K562 (cell line): ENCODE data around the gene MAML3. TPM values are rescaled to one million over a fixed set of nuclear protein-coding genes. Genes with fewer than 3 reads are reported as not detected.

Experiments used
- ATAC-seq: fragments of 200-7000 bp; cut with Tn5 transposase; 3 replicates; pipeline ENCODE4 v1.9.1; 2020; ENCODE audit warnings: moderate library complexity
- BruUV-seq: library from RNA; stranded (reverse); fragments of 400-500 nt; replicated peaks from 2 replicates; lab custom pipeline; 2021; lab: Mats Ljungman, UMichigan
- CTCF ChIA-PET: fragments of 300-600 bp; formaldehyde crosslinking; extraction: SDS; loops from one replicate; lab custom pipeline; 2021; ENCODE audit warnings: low intra/inter-chr PET ratio; lab: Yijun Ruan, JAX
- POLR2A ChIA-PET: fragments of 300-600, 350-650 bp; sonication (Branson Sonifier 250); formaldehyde crosslinking; extraction: SDS; loops from one replicate; lab custom pipeline; 2021; ENCODE audit warnings: antibody characterized with exemption, inconsistent platforms; lab: Yijun Ruan, JAX
- DNase-seq, 4 experiments: peaks; one replicate each; pipeline versions ENCODE4 v3.0.0 to v3.0.0-alpha.2; 2011 to 2018; ENCODE audit warnings: low spot score in 3 of 4, mixed read lengths in 3 of 4; ENCODE audit errors: extremely low read depth in 1 of 4
- FAIRE-seq: peaks from 2 replicates; lab custom pipeline; 2011; peaks lifted over from hg19 to GRCh38; lab: Jason Lieb, UNC
- H2AFZ ChIP-seq: 2 replicates; pipeline ENCODE4 v1.6.0; 2011; ENCODE audit warnings: low read depth, low read length, control low read depth, inconsistent platforms
- H3K27ac ChIP-seq: fragments of 200-600 bp; 3 replicates; pipeline ENCODE4 v1.8.0; 2011; ENCODE audit warnings: low read depth, mild to moderate bottlenecking, control low read depth, inconsistent platforms, low read length, moderate library complexity, mixed read lengths; ENCODE audit errors: extremely low read depth
- H3K27me3 ChIP-seq, 2 experiments: fragments of 300-600 bp in 1 of 2; 2 replicates in 1 of 2; 3 replicates in 1 of 2; pipeline versions ENCODE4 v1.6.0 to v1.8.0; 2011; ENCODE audit warnings: inconsistent platforms in 2 of 2, low read length in 2 of 2, mild to moderate bottlenecking in 1 of 2, mixed read lengths in 1 of 2, moderate library complexity in 1 of 2; ENCODE audit not compliant: control insufficient read depth in 2 of 2, insufficient read depth in 2 of 2
- H3K36me3 ChIP-seq: fragments of 300-600 bp; 3 replicates; pipeline ENCODE4 v1.8.0; 2011; ENCODE audit warnings: mild to moderate bottlenecking, low read length, inconsistent platforms; ENCODE audit not compliant: control insufficient read depth, insufficient read depth
- H3K4me1 ChIP-seq, 2 experiments: fragments of 200-600 bp in 1 of 2; replicated peaks in 1 of 2; 2 replicates in 1 of 2; 3 replicates in 1 of 2; pipeline versions ENCODE4 v1.5.1 to v1.8.0; 2011; ENCODE audit warnings: inconsistent platforms in 2 of 2, low read length in 2 of 2, mild to moderate bottlenecking in 1 of 2, mixed read lengths in 1 of 2, moderate library complexity in 1 of 2; ENCODE audit not compliant: control insufficient read depth in 2 of 2, insufficient read depth in 2 of 2
- H3K4me2 ChIP-seq: 2 replicates; pipeline ENCODE4 v1.6.1; 2011; ENCODE audit warnings: low read length, control low read depth, inconsistent platforms, mixed read lengths; ENCODE audit not compliant: insufficient read depth
- H3K4me3 ChIP-seq: fragments of 200-600 bp; sonication (generic), shearing (Covaris generic); 2 replicates; pipeline ENCODE4 v1.5.1; 2016; ENCODE audit warnings: control low read depth, inconsistent platforms
- H3K79me2 ChIP-seq: fragments of 200-600 bp; 3 replicates; pipeline ENCODE4 v1.8.0; 2011; ENCODE audit warnings: low read length, inconsistent platforms; ENCODE audit not compliant: control insufficient read depth, insufficient read depth
- H3K9ac ChIP-seq, 2 experiments: 2 replicates each; pipeline versions ENCODE4 v1.6.0 to v1.6.1; 2011; ENCODE audit warnings: low read depth in 2 of 2, low read length in 2 of 2, control low read depth in 1 of 2, inconsistent platforms in 1 of 2, mild to moderate bottlenecking in 1 of 2, mixed read lengths in 1 of 2; ENCODE audit not compliant: insufficient read depth in 1 of 2
- H3K9me1 ChIP-seq: one replicate; pipeline ENCODE4 v1.6.0; 2011; ENCODE audit warnings: inconsistent platforms, mild to moderate bottlenecking, low read length, moderate library complexity; ENCODE audit not compliant: control insufficient read depth, insufficient read depth
- H3K9me3 ChIP-seq: replicated peaks from 2 replicates; pipeline ENCODE4 v1.5.1; 2011; ENCODE audit warnings: low read depth, low read length, inconsistent platforms; ENCODE audit not compliant: control insufficient read depth, insufficient read depth
- H4K20me1 ChIP-seq: replicated peaks from 2 replicates; pipeline ENCODE4 v1.6.1; 2011; ENCODE audit warnings: low read length, inconsistent platforms, mixed read lengths; ENCODE audit not compliant: control insufficient read depth, insufficient read depth
- ETV5 ChIP-seq: sonication (generic); formaldehyde crosslinking; IDR thresholded peaks from 2 replicates; pipeline ENCODE4 v1.4.0; 2020; ENCODE audit warnings: low read depth, mild to moderate bottlenecking, missing genetic modification reagents
- GATA2 ChIP-seq: sonication (generic); formaldehyde crosslinking; IDR thresholded peaks from 2 replicates; pipeline ENCODE4 v1.4.0; 2020; ENCODE audit warnings: mild to moderate bottlenecking, missing genetic modification reagents
- JUNB ChIP-seq: fragments of 450-650 bp; formaldehyde crosslinking; conservative IDR thresholded peaks from 2 replicates; pipeline ENCODE4 v1.4.0; 2020; ENCODE audit warnings: mild to moderate bottlenecking
- SMARCA4 ChIP-seq: fragments of 450-650 bp; IDR thresholded peaks from 2 replicates; pipeline ENCODE4 v1.6.1; 2016
- WGBS: fragments of 100-300 bp; shearing (Covaris generic); methylation state at CpG from one replicate; pipeline ENCODE4 v1.1.6; 2016; ENCODE audit warnings: low coverage, mixed read lengths; ENCODE audit not compliant: insufficient coverage; ENCODE audit errors: missing lambda C conversion rate; 5-methylcytosine and 5-hydroxymethylcytosine counted together
- in situ Hi-C: fragments of 300-500 bp; cut with MboI; formaldehyde crosslinking; loops from 4 replicates; pipeline ENCODE4 v1.15.0; 2018; ENCODE audit warnings: inconsistent platforms, mixed read lengths
- intact Hi-C: fragments of 100-400 bp; cut with micrococcal nuclease; formaldehyde crosslinking; loops from 2 replicates; pipeline ENCODE4 v1.14.2; 2022
- polyA plus RNA-seq, 8 experiments: library from polyadenylated mRNA; depleted of rRNA in 4 of 8; stranded (reverse) in 5 of 8; unstranded in 3 of 8; fragments of >200 nt; fragmentation: Nextera tagmentation in 2 of 8; fragmentation: Illumina TruSeq in 1 of 8; extraction: Ambion mirVana in 2 of 8; extraction: Trizol in 1 of 8; gene quantifications; 2 replicates each; pipeline versions ENCODE4 v1.2.1 to v1.2.3, GENCODE V29; 2011 to 2014; ENCODE audit warnings: inconsistent platforms in 1 of 8, missing spikeins in 1 of 8
- total RNA-seq, 7 experiments: library from RNA; depleted of rRNA in 6 of 7; stranded (reverse); fragments of >200 nt in 6 of 7; fragmentation: Illumina TruSeq in 2 of 7; extraction: Trizol in 2 of 7; gene quantifications; 2 replicates each; pipeline versions ENCODE4 v1.2.1 to v1.2.3, GENCODE V29; 2011 to 2021; ENCODE audit warnings: low replicate concordance in 1 of 7
- TF ChIP-seq, protein P1 (sequence below): fragments of 200-600 bp; sonication (generic); IDR thresholded peaks from one replicate; pipeline ENCODE4 v1.6.1; 2012; ENCODE audit warnings: mild to moderate bottlenecking, low read depth, low read length, inconsistent platforms
- TF ChIP-seq, protein P2 (sequence below): sonication (generic); IDR thresholded peaks from 2 replicates; pipeline ENCODE4 v1.6.1; 2016
- TF ChIP-seq, protein P3 (sequence below): sonication (generic); formaldehyde crosslinking; IDR thresholded peaks from 2 replicates; pipeline ENCODE4 v1.8.0; 2022; ENCODE audit warnings: missing genetic modification reagents, mild to moderate bottlenecking, moderate library complexity, borderline replicate concordance

MAML3 gene
- total and polyA plus RNA-seq, 9 of the 15 experiments (the other 6 are each of a cell fraction or from before 2014, with no cell fraction given), result 0.01 to 0.55 (median 0.25) TPM

DNA sequence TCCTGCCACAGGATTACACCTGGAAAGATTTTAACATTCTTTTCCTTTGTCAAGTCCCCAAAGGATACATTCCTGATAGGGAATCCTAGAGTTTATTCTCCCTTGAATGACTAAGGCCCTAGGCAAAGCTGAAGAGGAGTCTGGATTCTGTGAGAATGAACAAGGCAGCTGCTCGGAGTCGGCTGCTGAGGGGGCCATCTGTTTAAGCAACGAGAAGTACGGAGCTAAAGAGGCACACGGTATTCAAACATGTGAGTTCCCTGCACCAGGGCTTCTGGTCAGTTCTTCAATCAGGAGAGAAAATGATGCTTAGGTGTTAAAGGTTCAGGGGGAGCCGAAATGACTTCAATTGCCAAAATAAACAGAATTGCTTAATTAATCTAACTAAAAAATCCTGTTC is 390.8 kb downstream of the MAML3 start:
- POLR2A ChIA-PET, result no interaction called here
- in situ Hi-C loops (no loop called here), intact Hi-C loops (no loop called here)
- Histone ChIP-seq H3K9me1 (no peaks in the 10 kb centered on the region), H3K4me3 (no peak overlapping the region), H4K20me1 (no peaks in the 10 kb centered on the region), H3K9ac (no peak overlapping the region), H2AFZ (no peak overlapping the region), H3K27ac (no peak overlapping the region), H3K4me2 (no peak overlapping the region), H3K79me2 (no peaks in the 10 kb centered on the region), H3K27me3 (peaks cover 23 to 28% of the 10 kb centered on the region in 2 experiments), H3K4me1 (no peaks in the 10 kb centered on the region), H3K36me3 (no peaks in the 10 kb centered on the region), H3K9me3 (no peaks in the 10 kb centered on the region)
- CTCF ChIA-PET, result no interaction called here
- 0% methylated on average over 6 of the region's 6 CpGs for WGBS
- ATAC-seq, result no peak
- BruUV-seq, result no TSS peak
- DNase-seq, result no peak
- FAIRE-seq, result no peak
- TF ChIP-seq SMARCA4 (no peak), JUNB (CRISPR knock-in tag) (no peak), GATA2 (CRISPR knock-in tag) (no peak), ETV5 (CRISPR knock-in tag) (no peak)
- TF ChIP-seq, protein P1, sequence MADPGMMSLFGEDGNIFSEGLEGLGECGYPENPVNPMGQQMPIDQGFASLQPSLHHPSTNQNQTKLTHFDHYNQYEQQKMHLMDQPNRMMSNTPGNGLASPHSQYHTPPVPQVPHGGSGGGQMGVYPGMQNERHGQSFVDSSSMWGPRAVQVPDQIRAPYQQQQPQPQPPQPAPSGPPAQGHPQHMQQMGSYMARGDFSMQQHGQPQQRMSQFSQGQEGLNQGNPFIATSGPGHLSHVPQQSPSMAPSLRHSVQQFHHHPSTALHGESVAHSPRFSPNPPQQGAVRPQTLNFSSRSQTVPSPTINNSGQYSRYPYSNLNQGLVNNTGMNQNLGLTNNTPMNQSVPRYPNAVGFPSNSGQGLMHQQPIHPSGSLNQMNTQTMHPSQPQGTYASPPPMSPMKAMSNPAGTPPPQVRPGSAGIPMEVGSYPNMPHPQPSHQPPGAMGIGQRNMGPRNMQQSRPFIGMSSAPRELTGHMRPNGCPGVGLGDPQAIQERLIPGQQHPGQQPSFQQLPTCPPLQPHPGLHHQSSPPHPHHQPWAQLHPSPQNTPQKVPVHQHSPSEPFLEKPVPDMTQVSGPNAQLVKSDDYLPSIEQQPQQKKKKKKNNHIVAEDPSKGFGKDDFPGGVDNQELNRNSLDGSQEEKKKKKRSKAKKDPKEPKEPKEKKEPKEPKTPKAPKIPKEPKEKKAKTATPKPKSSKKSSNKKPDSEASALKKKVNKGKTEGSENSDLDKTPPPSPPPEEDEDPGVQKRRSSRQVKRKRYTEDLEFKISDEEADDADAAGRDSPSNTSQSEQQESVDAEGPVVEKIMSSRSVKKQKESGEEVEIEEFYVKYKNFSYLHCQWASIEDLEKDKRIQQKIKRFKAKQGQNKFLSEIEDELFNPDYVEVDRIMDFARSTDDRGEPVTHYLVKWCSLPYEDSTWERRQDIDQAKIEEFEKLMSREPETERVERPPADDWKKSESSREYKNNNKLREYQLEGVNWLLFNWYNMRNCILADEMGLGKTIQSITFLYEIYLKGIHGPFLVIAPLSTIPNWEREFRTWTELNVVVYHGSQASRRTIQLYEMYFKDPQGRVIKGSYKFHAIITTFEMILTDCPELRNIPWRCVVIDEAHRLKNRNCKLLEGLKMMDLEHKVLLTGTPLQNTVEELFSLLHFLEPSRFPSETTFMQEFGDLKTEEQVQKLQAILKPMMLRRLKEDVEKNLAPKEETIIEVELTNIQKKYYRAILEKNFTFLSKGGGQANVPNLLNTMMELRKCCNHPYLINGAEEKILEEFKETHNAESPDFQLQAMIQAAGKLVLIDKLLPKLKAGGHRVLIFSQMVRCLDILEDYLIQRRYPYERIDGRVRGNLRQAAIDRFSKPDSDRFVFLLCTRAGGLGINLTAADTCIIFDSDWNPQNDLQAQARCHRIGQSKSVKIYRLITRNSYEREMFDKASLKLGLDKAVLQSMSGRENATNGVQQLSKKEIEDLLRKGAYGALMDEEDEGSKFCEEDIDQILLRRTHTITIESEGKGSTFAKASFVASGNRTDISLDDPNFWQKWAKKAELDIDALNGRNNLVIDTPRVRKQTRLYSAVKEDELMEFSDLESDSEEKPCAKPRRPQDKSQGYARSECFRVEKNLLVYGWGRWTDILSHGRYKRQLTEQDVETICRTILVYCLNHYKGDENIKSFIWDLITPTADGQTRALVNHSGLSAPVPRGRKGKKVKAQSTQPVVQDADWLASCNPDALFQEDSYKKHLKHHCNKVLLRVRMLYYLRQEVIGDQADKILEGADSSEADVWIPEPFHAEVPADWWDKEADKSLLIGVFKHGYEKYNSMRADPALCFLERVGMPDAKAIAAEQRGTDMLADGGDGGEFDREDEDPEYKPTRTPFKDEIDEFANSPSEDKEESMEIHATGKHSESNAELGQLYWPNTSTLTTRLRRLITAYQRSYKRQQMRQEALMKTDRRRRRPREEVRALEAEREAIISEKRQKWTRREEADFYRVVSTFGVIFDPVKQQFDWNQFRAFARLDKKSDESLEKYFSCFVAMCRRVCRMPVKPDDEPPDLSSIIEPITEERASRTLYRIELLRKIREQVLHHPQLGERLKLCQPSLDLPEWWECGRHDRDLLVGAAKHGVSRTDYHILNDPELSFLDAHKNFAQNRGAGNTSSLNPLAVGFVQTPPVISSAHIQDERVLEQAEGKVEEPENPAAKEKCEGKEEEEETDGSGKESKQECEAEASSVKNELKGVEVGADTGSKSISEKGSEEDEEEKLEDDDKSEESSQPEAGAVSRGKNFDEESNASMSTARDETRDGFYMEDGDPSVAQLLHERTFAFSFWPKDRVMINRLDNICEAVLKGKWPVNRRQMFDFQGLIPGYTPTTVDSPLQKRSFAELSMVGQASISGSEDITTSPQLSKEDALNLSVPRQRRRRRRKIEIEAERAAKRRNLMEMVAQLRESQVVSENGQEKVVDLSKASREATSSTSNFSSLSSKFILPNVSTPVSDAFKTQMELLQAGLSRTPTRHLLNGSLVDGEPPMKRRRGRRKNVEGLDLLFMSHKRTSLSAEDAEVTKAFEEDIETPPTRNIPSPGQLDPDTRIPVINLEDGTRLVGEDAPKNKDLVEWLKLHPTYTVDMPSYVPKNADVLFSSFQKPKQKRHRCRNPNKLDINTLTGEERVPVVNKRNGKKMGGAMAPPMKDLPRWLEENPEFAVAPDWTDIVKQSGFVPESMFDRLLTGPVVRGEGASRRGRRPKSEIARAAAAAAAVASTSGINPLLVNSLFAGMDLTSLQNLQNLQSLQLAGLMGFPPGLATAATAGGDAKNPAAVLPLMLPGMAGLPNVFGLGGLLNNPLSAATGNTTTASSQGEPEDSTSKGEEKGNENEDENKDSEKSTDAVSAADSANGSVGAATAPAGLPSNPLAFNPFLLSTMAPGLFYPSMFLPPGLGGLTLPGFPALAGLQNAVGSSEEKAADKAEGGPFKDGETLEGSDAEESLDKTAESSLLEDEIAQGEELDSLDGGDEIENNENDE, result no peak
- TF ChIP-seq, protein P2, sequence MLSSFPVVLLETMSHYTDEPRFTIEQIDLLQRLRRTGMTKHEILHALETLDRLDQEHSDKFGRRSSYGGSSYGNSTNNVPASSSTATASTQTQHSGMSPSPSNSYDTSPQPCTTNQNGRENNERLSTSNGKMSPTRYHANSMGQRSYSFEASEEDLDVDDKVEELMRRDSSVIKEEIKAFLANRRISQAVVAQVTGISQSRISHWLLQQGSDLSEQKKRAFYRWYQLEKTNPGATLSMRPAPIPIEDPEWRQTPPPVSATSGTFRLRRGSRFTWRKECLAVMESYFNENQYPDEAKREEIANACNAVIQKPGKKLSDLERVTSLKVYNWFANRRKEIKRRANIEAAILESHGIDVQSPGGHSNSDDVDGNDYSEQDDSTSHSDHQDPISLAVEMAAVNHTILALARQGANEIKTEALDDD, result no peak
- TF ChIP-seq, protein P3, sequence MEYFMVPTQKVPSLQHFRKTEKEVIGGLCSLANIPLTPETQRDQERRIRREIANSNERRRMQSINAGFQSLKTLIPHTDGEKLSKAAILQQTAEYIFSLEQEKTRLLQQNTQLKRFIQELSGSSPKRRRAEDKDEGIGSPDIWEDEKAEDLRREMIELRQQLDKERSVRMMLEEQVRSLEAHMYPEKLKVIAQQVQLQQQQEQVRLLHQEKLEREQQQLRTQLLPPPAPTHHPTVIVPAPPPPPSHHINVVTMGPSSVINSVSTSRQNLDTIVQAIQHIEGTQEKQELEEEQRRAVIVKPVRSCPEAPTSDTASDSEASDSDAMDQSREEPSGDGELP (CRISPR knock-in tag), result no peak
